ENCODE results near the gene ABTB2.

Gene ABTB2

DNA sequence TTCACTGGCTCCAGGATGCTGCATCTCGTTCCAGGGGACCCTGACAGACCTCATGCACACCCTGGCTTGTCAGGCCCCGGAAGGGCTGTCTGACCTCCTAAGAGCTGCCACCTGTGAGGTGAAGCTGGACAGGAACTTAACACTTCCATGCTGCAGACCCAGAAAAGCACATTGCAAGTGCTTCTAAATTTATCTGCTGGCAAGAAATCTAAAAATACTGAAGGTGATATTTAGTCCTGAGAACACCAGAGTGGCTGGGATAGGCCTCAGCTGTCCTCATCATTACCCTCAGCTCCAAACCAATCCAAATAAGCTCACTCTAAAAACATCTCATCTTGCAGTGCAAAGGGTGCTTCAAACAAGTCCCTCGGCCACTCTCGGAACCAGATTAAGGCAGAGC, 46.7 kb downstream of the ABTB2 start:
- ChIA-PET POLR2A (ENCODE audit: low non-redundant PET) (no interaction called here), CTCF (no interaction called here)
- TF ChIP-seq, protein P1, sequence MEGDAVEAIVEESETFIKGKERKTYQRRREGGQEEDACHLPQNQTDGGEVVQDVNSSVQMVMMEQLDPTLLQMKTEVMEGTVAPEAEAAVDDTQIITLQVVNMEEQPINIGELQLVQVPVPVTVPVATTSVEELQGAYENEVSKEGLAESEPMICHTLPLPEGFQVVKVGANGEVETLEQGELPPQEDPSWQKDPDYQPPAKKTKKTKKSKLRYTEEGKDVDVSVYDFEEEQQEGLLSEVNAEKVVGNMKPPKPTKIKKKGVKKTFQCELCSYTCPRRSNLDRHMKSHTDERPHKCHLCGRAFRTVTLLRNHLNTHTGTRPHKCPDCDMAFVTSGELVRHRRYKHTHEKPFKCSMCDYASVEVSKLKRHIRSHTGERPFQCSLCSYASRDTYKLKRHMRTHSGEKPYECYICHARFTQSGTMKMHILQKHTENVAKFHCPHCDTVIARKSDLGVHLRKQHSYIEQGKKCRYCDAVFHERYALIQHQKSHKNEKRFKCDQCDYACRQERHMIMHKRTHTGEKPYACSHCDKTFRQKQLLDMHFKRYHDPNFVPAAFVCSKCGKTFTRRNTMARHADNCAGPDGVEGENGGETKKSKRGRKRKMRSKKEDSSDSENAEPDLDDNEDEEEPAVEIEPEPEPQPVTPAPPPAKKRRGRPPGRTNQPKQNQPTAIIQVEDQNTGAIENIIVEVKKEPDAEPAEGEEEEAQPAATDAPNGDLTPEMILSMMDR (conservative IDR thresholded peaks at IDR 0.05; ENCODE audit: low read depth), result no peak

GRCh38 chr11:34309965-34310364, 47.8 kb downstream of the ABTB2 start:
- no peak for DNase-seq (ENCODE audit: low spot score)
- ChIA-PET POLR2A (ENCODE audit: low non-redundant PET) (no interaction called here), CTCF (no interaction called here)
- TF ChIP-seq, protein P1 (conservative IDR thresholded peaks at IDR 0.05; ENCODE audit: low read depth), result no peak
- no peak overlapping the region for H3K27ac ChIP-seq

More for the DNA sequence above, 46.7 kb downstream of the ABTB2 start:
- no peak for DNase-seq (ENCODE audit: low spot score)
- H3K27ac ChIP-seq, result no peak overlapping the region

DNA sequence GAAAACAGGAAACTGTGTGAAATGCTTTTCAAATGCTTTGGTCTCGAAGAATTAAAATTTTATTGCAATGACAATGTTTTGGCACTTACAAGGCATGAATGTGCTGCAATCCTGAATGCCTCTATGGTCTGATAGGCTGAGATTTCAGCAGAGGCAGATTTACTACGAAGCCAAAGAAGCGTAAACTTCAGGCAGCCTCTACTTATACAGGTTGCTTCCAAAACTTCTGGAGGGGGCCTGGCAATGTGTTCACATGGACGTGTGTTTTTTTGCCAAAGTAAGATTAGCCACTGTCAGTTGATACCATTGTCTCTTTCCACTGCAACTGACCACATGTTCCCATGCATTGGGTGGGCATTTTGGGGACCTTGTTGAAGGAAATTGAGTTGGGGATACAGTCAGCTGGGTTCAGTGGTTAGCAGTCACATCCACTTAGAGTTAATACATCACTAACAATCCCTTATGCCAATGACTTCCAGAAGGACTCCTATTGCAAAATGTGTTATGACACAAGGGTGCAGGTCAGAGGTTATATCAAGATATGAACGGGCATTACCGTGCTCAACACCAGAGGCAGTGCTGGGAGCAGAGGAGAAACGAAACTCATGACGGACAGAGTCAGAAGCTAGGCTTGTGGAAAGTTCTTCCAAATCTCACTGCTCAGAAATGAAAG, 48.8 kb downstream of the ABTB2 start:
- CTCF ChIA-PET, result interaction anchor here (0.5 kb wide), 1 partner anchor 442 kb away, joined by 5 read pairs; no protein-coding TSS in a partner anchor
- POLR2A ChIA-PET (ENCODE audit: low non-redundant PET), result no interaction called here
- H3K27ac ChIP-seq, result no peak overlapping the region
- TF ChIP-seq, protein P1 (conservative IDR thresholded peaks at IDR 0.05; ENCODE audit: low read depth), result no peak
- no peak for DNase-seq (ENCODE audit: low spot score)

DNA sequence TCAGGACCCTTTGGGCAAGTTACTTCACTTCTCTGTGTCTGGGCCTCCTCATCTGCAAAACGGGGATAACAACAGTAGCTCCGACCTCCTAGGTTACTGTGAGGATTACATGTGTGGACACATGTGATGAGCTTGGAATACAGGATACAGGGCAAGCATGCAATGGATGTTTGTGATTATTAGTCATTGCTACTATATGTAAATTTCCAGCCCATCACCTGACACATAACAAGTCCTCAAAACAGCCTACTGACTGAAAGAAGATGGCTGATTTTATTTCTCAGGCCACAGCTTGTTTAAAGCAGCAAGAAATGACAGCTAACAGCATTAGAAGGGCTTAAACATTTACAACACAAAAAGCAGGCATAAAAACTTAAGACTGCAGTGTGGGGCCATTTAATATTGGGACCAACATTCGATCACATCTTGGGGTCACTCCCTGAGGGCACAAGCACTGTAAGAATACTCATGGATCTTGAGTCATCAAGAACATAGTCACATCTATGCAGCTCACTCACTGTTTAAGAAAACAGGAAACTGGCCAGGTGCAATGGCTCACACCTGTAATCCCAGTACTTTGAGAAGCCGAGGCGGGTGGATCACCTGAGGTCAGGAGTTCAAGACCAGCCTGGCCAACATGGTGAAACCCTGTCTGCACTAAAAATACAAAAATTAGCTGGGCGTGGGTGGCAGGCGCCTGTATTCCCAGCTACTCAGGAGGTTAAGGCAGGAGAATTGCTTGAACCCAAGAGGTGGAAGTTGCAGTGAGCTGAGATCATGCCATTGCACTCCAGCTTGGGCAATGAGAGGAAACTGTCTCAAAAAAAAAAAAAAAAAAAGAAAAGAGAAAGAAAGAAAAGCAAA, 49.5 kb downstream of the ABTB2 start:
- H3K27ac ChIP-seq, result no peak overlapping the region
- CTCF ChIA-PET, result interaction anchor here (0.5 to 1.0 kb wide), 3 partner anchors 134 to 441 kb away, joined by 3 to 5 read pairs (median 3); partner anchors contain the start of gene CAPRIN1
- TF ChIP-seq, protein P1 (conservative IDR thresholded peaks at IDR 0.05; ENCODE audit: low read depth), result no peak
- DNase-seq (ENCODE audit: low spot score), result peak; percentile 49
- POLR2A ChIA-PET (ENCODE audit: low non-redundant PET), result no interaction called here

GRCh38 chr11:34305780-34306179, 52.0 kb downstream of the ABTB2 start:
- TF ChIP-seq, protein P1 (conservative IDR thresholded peaks at IDR 0.05; ENCODE audit: low read depth), result no peak
- DNase-seq (ENCODE audit: low spot score), result no peak
- CTCF ChIA-PET, result no interaction called here
- no peak overlapping the region for H3K27ac ChIP-seq
- POLR2A ChIA-PET (ENCODE audit: low non-redundant PET), result interaction anchor here (0.7 kb wide), 1 partner anchor 480 kb away, joined by 3 read pairs; no protein-coding TSS in a partner anchor

DNA sequence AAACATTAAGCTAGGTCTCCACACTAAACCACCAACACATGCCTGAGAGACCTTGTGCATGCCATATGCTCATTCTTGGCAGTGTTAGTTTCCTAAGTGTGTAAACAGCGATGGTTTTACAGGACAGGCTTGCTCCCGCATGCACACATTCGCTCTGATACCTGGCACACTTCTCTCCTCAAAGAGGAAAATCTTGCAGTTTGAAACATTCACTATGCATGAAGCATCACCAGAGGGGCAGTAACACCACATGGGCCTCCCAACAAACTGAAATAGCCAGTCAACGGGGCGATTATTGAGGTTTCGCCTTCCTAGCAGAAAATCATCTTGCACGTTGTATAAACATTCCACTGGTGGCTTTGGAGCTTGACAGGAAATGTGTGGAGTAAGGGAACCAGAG, 52.6 kb downstream of the ABTB2 start:
- ChIA-PET CTCF (no interaction called here), POLR2A (ENCODE audit: low non-redundant PET) (no interaction called here)
- no peak overlapping the region for H3K27ac ChIP-seq
- DNase-seq (ENCODE audit: low spot score), result no peak
- TF ChIP-seq, protein P1 (conservative IDR thresholded peaks at IDR 0.05; ENCODE audit: low read depth), result no peak
